ENCODE measurements around the gene CLIP3.

GRCh38 chr19:36054733-36055686 is 22.3 kb upstream of the CLIP3 start, which contains the start of gene WDR62:
- TF ChIP-seq CTCF (IDR thresholded peaks at IDR 0.05) (no peak), POLR2A (IDR thresholded peaks at IDR 0.05) (no peak)

Measured in right lobe of liver (tissue), 4 donors.